ENCODE results near the gene SLC45A3.

Gene SLC45A3

GRCh38 chr1:205632669-205633169, 47.6 kb downstream of the SLC45A3 start:
- no peak for TF ChIP-seq CTCF (IDR thresholded peaks at IDR 0.05; ENCODE audit: low read depth, low read length)
- no peak for DNase-seq (ENCODE audit: extremely low read depth, low read depth)

- peak; percentile 95 for DNase-seq (ENCODE audit: extremely low read depth, low read depth)
- peak; percentile 73 for TF ChIP-seq CTCF (IDR thresholded peaks at IDR 0.05; ENCODE audit: low read depth, low read length)
These were observed 48.3 kb downstream of the SLC45A3 start, which contains the start of gene ELK4 for GRCh38 chr1:205631768-205632668. Gene ELK4 (minus strand): TSS chr1:205632011. CDS start chr1:205623882, 8,129 bp downstream.

- peak; percentile 28 for DNase-seq (ENCODE audit: extremely low read depth, low read depth)
- TF ChIP-seq CTCF (IDR thresholded peaks at IDR 0.05; ENCODE audit: low read depth, low read length): no peak
These were observed 49.1 kb downstream of the SLC45A3 start for GRCh38 chr1:205631010-205631767.

- TF ChIP-seq CTCF (IDR thresholded peaks at IDR 0.05; ENCODE audit: low read depth, low read length): no peak
- no peak for DNase-seq (ENCODE audit: extremely low read depth, low read depth)
These were observed 49.7 kb downstream of the SLC45A3 start for GRCh38 chr1:205630651-205631009.

- DNase-seq (ENCODE audit: extremely low read depth, low read depth): peak; percentile 20
- no peak for TF ChIP-seq CTCF (IDR thresholded peaks at IDR 0.05; ENCODE audit: low read depth, low read length)
These were observed 50.1 kb downstream of the SLC45A3 start for GRCh38 chr1:205630241-205630640.

- DNase-seq (ENCODE audit: extremely low read depth, low read depth): no peak
- no peak for TF ChIP-seq CTCF (IDR thresholded peaks at IDR 0.05; ENCODE audit: low read depth, low read length)
These were observed 50.6 kb downstream of the SLC45A3 start for GRCh38 chr1:205629751-205630150.

- no peak for TF ChIP-seq CTCF (IDR thresholded peaks at IDR 0.05; ENCODE audit: low read depth, low read length)
- no peak for DNase-seq (ENCODE audit: extremely low read depth, low read depth)
These were observed 52.4 kb downstream of the SLC45A3 start for GRCh38 chr1:205627956-205628355.
